A549 (cell line): ENCODE data around the gene LGR6. TPM values are rescaled to one million over a fixed set of nuclear protein-coding genes. Genes with fewer than 3 reads are reported as not detected.
"Not testable (repeated sequence)": the region's sequence is repeated elsewhere in the genome, so short reads cannot be mapped to it uniquely, and the experiment has no call there.

Source experiments
- ATAC-seq, 2 experiments: fragments of 200-7000 bp in 1 of 2; fragments of >200 bp in 1 of 2; cut with Nextera tagmentation in 1 of 2; cut with Tn5 transposase in 1 of 2; 3 replicates each; pipeline versions ENCODE4 v1.8.0 to v1.9.1; 2018 to 2020; ENCODE audit warnings: mild to moderate bottlenecking in 1 of 2, moderate library complexity in 1 of 2
- CTCF ChIA-PET: fragments of 300-600 bp; sonication (Branson Sonifier 250); formaldehyde crosslinking; extraction: SDS; loops from one replicate; lab custom pipeline; 2021; ENCODE audit warnings: antibody characterized with exemption, inconsistent platforms; lab: Yijun Ruan, JAX
- POLR2A ChIA-PET: fragments of 350-600 bp; formaldehyde crosslinking; extraction: SDS; loops from one replicate; lab custom pipeline; 2021; ENCODE audit warnings: antibody characterized with exemption, inconsistent platforms; lab: Yijun Ruan, JAX
- DNase-seq, 2 experiments: peaks; one replicate each; pipeline versions ENCODE4 v3.0.0 to v3.0.0-alpha.2; 2011 to 2016; ENCODE audit warnings: low read depth in 1 of 2, low spot score in 1 of 2
- FAIRE-seq: peaks from 2 replicates; lab custom pipeline; 2011; peaks lifted over from hg19 to GRCh38; lab: Jason Lieb, UNC
- H3K27ac ChIP-seq, 2 experiments: fragments of >200 bp; sonication (Bioruptor Twin); formaldehyde crosslinking; 3 replicates each; pipeline ENCODE4 v1.5.1; 2016 to 2017
- H3K4me1 ChIP-seq: fragments of >200 bp; sonication (Bioruptor Twin); formaldehyde crosslinking; 3 replicates; pipeline ENCODE4 v1.6.1; 2016
- H3K4me2 ChIP-seq: fragments of >200 bp; sonication (Bioruptor Twin); formaldehyde crosslinking; 3 replicates; pipeline ENCODE4 v1.6.1; 2016
- H3K4me3 ChIP-seq: fragments of >200 bp; sonication (Bioruptor Twin); formaldehyde crosslinking; 3 replicates; pipeline ENCODE4 v1.5.1; 2016
- H3K9me3 ChIP-seq: fragments of >200 bp; sonication (Bioruptor Twin); formaldehyde crosslinking; 3 replicates; pipeline ENCODE4 v1.6.1; 2016
- EHF ChIP-seq: fragments of 250-450 bp; sonication (Bioruptor Pico); IDR thresholded peaks from 2 replicates; pipeline ENCODE4 v1.5.0; 2020; ENCODE audit warnings: mild to moderate bottlenecking
- EHMT2 ChIP-seq: fragments of 200-600 bp; sonication (generic); IDR thresholded peaks from 2 replicates; pipeline ENCODE4 v1.6.1; 2016; ENCODE audit warnings: antibody characterized with exemption, low read depth, mild to moderate bottlenecking, moderate library complexity
- ELK1 ChIP-seq: fragments of 150-350 bp; IDR thresholded peaks from 2 replicates; pipeline ENCODE4 v1.6.1; 2014; ENCODE audit warnings: low read depth, mild to moderate bottlenecking, low read length
- FOSB ChIP-seq: fragments of 250-450 bp; sonication (Bioruptor Pico); IDR thresholded peaks from 2 replicates; pipeline ENCODE4 v1.5.0; 2020; ENCODE audit warnings: mild to moderate bottlenecking, moderate library complexity
- FOXS1 ChIP-seq: fragments of 250-450 bp; sonication (Bioruptor Pico); IDR thresholded peaks from 2 replicates; pipeline ENCODE4 v1.5.0; 2020; ENCODE audit warnings: mild to moderate bottlenecking, moderate library complexity
- GATA3 ChIP-seq: IDR thresholded peaks from 2 replicates; pipeline ENCODE4 v1.6.1; 2012; ENCODE audit warnings: borderline replicate concordance
- HES2 ChIP-seq: fragments of >200 bp; sonication (Bioruptor Twin); formaldehyde crosslinking; IDR thresholded peaks from 2 replicates; pipeline ENCODE4 v1.6.1; 2016
- HMGXB4 ChIP-seq: fragments of 250-450 bp; sonication (Bioruptor Pico); IDR thresholded peaks from 2 replicates; pipeline ENCODE4 v1.5.0; 2021; ENCODE audit warnings: mild to moderate bottlenecking, moderate library complexity, borderline replicate concordance
- HOXB13 ChIP-seq: fragments of 250-450 bp; sonication (Bioruptor Pico); IDR thresholded peaks from 2 replicates; pipeline ENCODE4 v1.5.0; 2020; ENCODE audit warnings: low read depth, mild to moderate bottlenecking, moderate library complexity
- KDM1A ChIP-seq: fragments of 200-600 bp; sonication (generic); IDR thresholded peaks from 2 replicates; pipeline ENCODE4 v1.6.1; 2016; ENCODE audit warnings: low read depth, mild to moderate bottlenecking
- MAFK ChIP-seq: fragments of 450-650 bp; IDR thresholded peaks from 2 replicates; pipeline ENCODE4 v1.6.1; 2014; ENCODE audit not compliant: partially characterized antibody
- MAZ ChIP-seq: fragments of 150-350 bp; IDR thresholded peaks from 2 replicates; pipeline ENCODE4 v1.6.1; 2014; ENCODE audit warnings: antibody characterized with exemption, low read depth, low read length, borderline replicate concordance
- MYC ChIP-seq: IDR thresholded peaks from 2 replicates; pipeline ENCODE4 v1.6.1; 2012; ENCODE audit warnings: mild to moderate bottlenecking, inconsistent platforms, low read length, improper control_type of control experiment, borderline replicate concordance
- POLR2A ChIP-seq: IDR thresholded peaks from 2 replicates; pipeline ENCODE4 v1.6.1; 2012; ENCODE audit warnings: mild to moderate bottlenecking, low read length
- RAD21 ChIP-seq, 2 experiments: fragments of >200 bp in 1 of 2; sonication (Bioruptor Twin) in 1 of 2; formaldehyde crosslinking in 1 of 2; IDR thresholded peaks in 1 of 2; conservative IDR thresholded peaks in 1 of 2; 2 replicates in 1 of 2; 3 replicates in 1 of 2; pipeline ENCODE4 v1.6.1; 2012 to 2018; ENCODE audit warnings: inconsistent platforms in 1 of 2
- RARB ChIP-seq: fragments of 250-450 bp; sonication (Bioruptor Pico); IDR thresholded peaks from 2 replicates; pipeline ENCODE4 v1.8.0; 2021; ENCODE audit warnings: mild to moderate bottlenecking, moderate library complexity
- REST ChIP-seq: fragments of 200-600 bp; sonication (generic); IDR thresholded peaks from 2 replicates; pipeline ENCODE4 v1.6.1; 2016; ENCODE audit warnings: antibody characterized with exemption, mild to moderate bottlenecking, moderate library complexity
- TFCP2L1 ChIP-seq: fragments of 250-450 bp; sonication (Bioruptor Pico); IDR thresholded peaks from 2 replicates; pipeline ENCODE4 v1.5.0; 2021; ENCODE audit warnings: mild to moderate bottlenecking
- TP53 ChIP-seq: fragments of 250-450 bp; sonication (Bioruptor Pico); IDR thresholded peaks from 2 replicates; pipeline ENCODE4 v1.5.0; 2021; ENCODE audit warnings: mild to moderate bottlenecking, moderate library complexity
- ZC3H11A ChIP-seq: fragments of 450-650 bp; IDR thresholded peaks from 2 replicates; pipeline ENCODE4 v1.6.1; 2014; ENCODE audit warnings: antibody characterized with exemption, mild to moderate bottlenecking
- WGBS: methylation state at CpG from one replicate; pipeline ENCODE4 v1.1.6; 2017; ENCODE audit errors: missing lambda C conversion rate; 5-methylcytosine and 5-hydroxymethylcytosine counted together
- polyA plus RNA-seq, 4 experiments: library from polyadenylated mRNA; depleted of rRNA in 3 of 4; stranded (reverse); fragments of >200 nt; fragmentation: RNase III in 1 of 4; extraction: RNeasy Plus Mini Kit Qiagen cat#74134 plus additional on column Dnase treatment in 1 of 4; gene quantifications; 2 replicates in 3 of 4; 3 replicates in 1 of 4; pipeline ENCODE4 v1.2.3, GENCODE V29; 2011 to 2017

The LGR6 gene
- polyA plus RNA-seq, 2 of the 4 experiments (the other 2 are of a cell fraction), result 0.84 to 1.1 TPM

GRCh38 chr1:202179828-202180750, 13.5 kb upstream of the LGR6 start (continued):
- TF ChIP-seq REST (no peak), POLR2A (no peak), FOSB (CRISPR knock-in tag) (no peak), TP53 (no peak)

- H3K27ac ChIP-seq, FAIRE-seq, H3K4me2 ChIP-seq, DNase-seq, H3K9me3 ChIP-seq, POLR2A ChIA-PET, H3K4me3 ChIP-seq, ATAC-seq: not testable (repeated sequence)
- CTCF ChIA-PET, result interaction anchor here (0.6 to 12.3 kb wide), 8 partner anchors 9 to 539 kb away, joined by 3 to 350 read pairs (median 7); partner anchors contain the start of genes LGR6 and UBE2T
- 51% methylated on average over 2 of the region's 2 CpGs for WGBS
- peaks cover 11% of the 10 kb centered on the region for H3K4me1 ChIP-seq
Observed at GRCh38 chr1:202180751-202181139, 12.9 kb upstream of the LGR6 start.

GRCh38 chr1:202181586-202181985, 12.0 kb upstream of the LGR6 start:
- 61% methylated on average over 7 of the region's 7 CpGs for WGBS
- FAIRE-seq, result no peak
- no peak overlapping the region for H3K4me3 ChIP-seq
- no peaks in the 10 kb centered on the region for H3K9me3 ChIP-seq
- POLR2A ChIA-PET, result no interaction called here
- H3K4me2 ChIP-seq, result no peak overlapping the region
- no peak for ATAC-seq
- H3K27ac ChIP-seq, result no peak overlapping the region
- TF ChIP-seq EHF (CRISPR knock-in tag) (no peak), HOXB13 (no peak), RARB (CRISPR knock-in tag) (no peak), ZC3H11A (no peak), MAFK (no peak), TFCP2L1 (CRISPR knock-in tag) (no peak), FOXS1 (CRISPR knock-in tag) (no peak), HES2 (no peak), GATA3 (no peak), MAZ (no peak), MYC (no peak), RAD21 (conservative IDR thresholded peaks at IDR 0.05 in 1 of 2, IDR thresholded peaks at IDR 0.05 in 1 of 2) (no peak), EHMT2 (no peak), KDM1A (no peak), ELK1 (no peak), HMGXB4 (no peak)
- TF ChIP-seq, all 56 proteins: peak for 0
- no peak for DNase-seq
- CTCF ChIA-PET, result interaction anchor here (0.6 to 12.3 kb wide), 6 partner anchors 12 to 538 kb away, joined by 3 to 350 read pairs (median 7); partner anchors contain the start of genes LGR6 and UBE2T
- H3K4me1 ChIP-seq, result peaks cover 11% of the 10 kb centered on the region
